NCI-H1694 treated with DMSO at 0.1 percent for 48 hours (cell line): ENCODE measurements around the gene SNX22.
"Not testable (repeated sequence)": the region's sequence is repeated elsewhere in the genome, so short reads cannot be mapped to it uniquely, and the experiment has no call there.

Experiments
- DNase-seq: peaks from one replicate; lab custom pipeline; 2025; lab: John Stamatoyannopoulos, UW

SNX22 gene

GRCh38 chr15:64151727-64152506 lies at the start of gene SNX22:
TSS of gene SNX22 (plus strand) at chr15:64151731. CDS start at chr15:64151776, 45 bp downstream.
- DNase-seq, result no peak

- DNase-seq, result no peak
Observed at GRCh38 chr15:64102497-64102896, 49.0 kb upstream of the SNX22 start.

GRCh38 chr15:64105113-64105704 lies 46.3 kb upstream of the SNX22 start:
- DNase-seq, result no peak

GRCh38 chr15:64107337-64107736 lies 44.2 kb upstream of the SNX22 start:
- DNase-seq, result no peak

- DNase-seq, result not testable (repeated sequence)
Observed at GRCh38 chr15:64110108-64110701, 41.3 kb upstream of the SNX22 start.

GRCh38 chr15:64110950-64111678 lies 40.4 kb upstream of the SNX22 start:
- DNase-seq, result no peak

GRCh38 chr15:64111679-64112050 lies 39.9 kb upstream of the SNX22 start:
- DNase-seq, result no peak

- no peak for DNase-seq
Observed at GRCh38 chr15:64112073-64112772, 39.3 kb upstream of the SNX22 start.

- no peak for DNase-seq
Observed at GRCh38 chr15:64112904-64113303, 38.6 kb upstream of the SNX22 start.

- no peak for DNase-seq
Observed at GRCh38 chr15:64117759-64118487, 33.6 kb upstream of the SNX22 start.

GRCh38 chr15:64120322-64120721 lies 31.2 kb upstream of the SNX22 start:
- not testable (repeated sequence) for DNase-seq

GRCh38 chr15:64121614-64122013 lies 29.9 kb upstream of the SNX22 start:
- no peak for DNase-seq

- DNase-seq, result no peak
Observed at GRCh38 chr15:64122444-64122843, 29.1 kb upstream of the SNX22 start.

GRCh38 chr15:64122936-64123351 lies 28.6 kb upstream of the SNX22 start:
- no peak for DNase-seq

- no peak for DNase-seq
Observed at GRCh38 chr15:64125978-64126377, 25.6 kb upstream of the SNX22 start.

GRCh38 chr15:64127521-64128270 lies 23.8 kb upstream of the SNX22 start:
- DNase-seq, result no peak

GRCh38 chr15:64130159-64130558 lies 21.4 kb upstream of the SNX22 start:
- DNase-seq, result no peak

GRCh38 chr15:64131547-64131946 lies 20.0 kb upstream of the SNX22 start:
- DNase-seq, result no peak

- DNase-seq, result no peak
Observed at GRCh38 chr15:64132217-64132616, 19.3 kb upstream of the SNX22 start.

- no peak for DNase-seq
Observed at GRCh38 chr15:64133623-64134344, 17.7 kb upstream of the SNX22 start.
